ENCODE data around the gene IL23A. TPM values are rescaled to one million over a fixed set of nuclear protein-coding genes. Genes with fewer than 3 reads are reported as not detected.
A peak's percentile ranks its signal among the peaks of the same experiment; 100 is the strongest.

IL23A gene
- polyA plus RNA-seq, 4 donors: 0.57 to 0.92 TPM; not detected in 2

DNA sequence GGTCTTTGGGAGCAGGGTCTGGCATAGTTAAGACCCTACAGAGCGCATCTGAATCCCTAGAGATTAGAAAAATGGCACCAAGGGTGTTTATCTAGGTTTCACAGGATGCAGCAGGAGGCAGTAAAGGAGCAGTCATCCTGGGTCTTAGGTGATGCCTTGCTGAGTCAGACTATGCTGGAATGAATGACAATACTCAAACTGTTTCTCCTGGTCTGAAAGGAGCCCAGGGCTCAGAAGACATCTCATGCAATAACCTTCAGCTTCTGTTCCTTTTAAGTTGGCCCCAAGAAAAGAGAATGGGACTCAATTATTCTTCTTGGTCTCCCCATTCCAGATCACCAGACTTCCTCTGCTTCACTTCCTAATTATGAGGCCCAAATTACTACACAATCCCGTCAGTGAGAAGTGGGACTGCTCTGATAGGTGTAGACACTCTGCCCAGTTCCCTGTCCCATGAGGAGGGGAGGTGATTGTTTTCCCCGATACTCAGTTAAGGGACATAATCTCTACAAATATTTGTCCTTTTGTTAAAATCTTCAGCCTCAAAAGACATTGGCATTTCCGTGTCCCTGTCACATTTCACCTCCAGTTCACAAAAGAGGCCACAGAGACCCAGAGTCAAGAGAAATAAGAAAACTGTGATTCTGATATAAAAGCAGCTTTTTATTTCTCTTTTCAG lies 38.8 kb downstream of the IL23A start:
- Histone ChIP-seq H3K27me3 (ENCODE audit: control insufficient read depth in 3 of 3, insufficient read depth in 3 of 3, low read length in 3 of 3) (no peaks in the 10 kb centered on the region), H3K36me3 (ENCODE audit: control insufficient read depth in 3 of 3, insufficient read depth in 2 of 3, low read depth in 1 of 3, low read length in 3 of 3) (no peaks in the 10 kb centered on the region), H3K4me1 (ENCODE audit: control insufficient read depth in 3 of 3, insufficient read depth in 2 of 3, low read depth in 1 of 3, low read length in 2 of 3) (peaks cover 0 to 9% (median 0%) of the 10 kb centered on the region in 3 donors), H3K9me3 (ENCODE audit: control insufficient read depth in 2 of 2, insufficient read depth in 1 of 2, low read depth in 1 of 2, low read length in 1 of 2) (no peaks in the 10 kb centered on the region), H3K27ac (ENCODE audit: low read depth in 1 of 3, low read length in 2 of 3) (no peak overlapping the region), H3K4me3 (ENCODE audit: low read depth in 1 of 3, low read length in 3 of 3) (no peak overlapping the region)
- no peak for FAIRE-seq
- DNase-seq: peak in 1 of 2 donors; percentile 32
- 72 to 79% (median 76%) methylated on average over 4 of the region's 4 CpGs for WGBS, 3 donors

DNA sequence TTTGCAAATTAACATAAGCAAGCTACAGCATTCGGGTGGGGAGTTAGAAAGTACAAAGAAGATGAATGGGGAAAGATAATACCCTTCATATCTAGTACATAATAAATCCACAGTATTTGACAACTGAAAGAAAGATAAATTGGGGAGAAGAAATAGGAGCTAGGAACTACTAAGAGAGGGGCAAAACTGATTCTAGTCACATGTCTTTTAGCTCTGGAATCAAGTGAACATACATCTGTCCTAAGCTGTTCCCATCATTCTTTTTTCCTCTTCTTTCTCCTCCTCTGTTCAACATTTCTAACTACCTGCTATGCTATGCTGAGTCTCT lies 39.3 kb downstream of the IL23A start:
- Histone ChIP-seq H3K27me3 (ENCODE audit: control insufficient read depth in 3 of 3, insufficient read depth in 3 of 3, low read length in 3 of 3) (no peaks in the 10 kb centered on the region), H3K4me1 (ENCODE audit: control insufficient read depth in 3 of 3, insufficient read depth in 2 of 3, low read depth in 1 of 3, low read length in 2 of 3) (peaks cover 0 to 9% (median 0%) of the 10 kb centered on the region in 3 donors), H3K4me3 (ENCODE audit: low read depth in 1 of 3, low read length in 3 of 3) (no peak overlapping the region), H3K9me3 (ENCODE audit: control insufficient read depth in 2 of 2, insufficient read depth in 1 of 2, low read depth in 1 of 2, low read length in 1 of 2) (no peaks in the 10 kb centered on the region), H3K27ac (ENCODE audit: low read depth in 1 of 3, low read length in 2 of 3) (no peak overlapping the region), H3K36me3 (ENCODE audit: control insufficient read depth in 3 of 3, insufficient read depth in 2 of 3, low read depth in 1 of 3, low read length in 3 of 3) (no peaks in the 10 kb centered on the region)
- FAIRE-seq (no peak), DNase-seq (no peak)
- 19 to 41% (median 38%) methylated on average over 1 of the region's 1 CpG for WGBS, 3 donors

DNA sequence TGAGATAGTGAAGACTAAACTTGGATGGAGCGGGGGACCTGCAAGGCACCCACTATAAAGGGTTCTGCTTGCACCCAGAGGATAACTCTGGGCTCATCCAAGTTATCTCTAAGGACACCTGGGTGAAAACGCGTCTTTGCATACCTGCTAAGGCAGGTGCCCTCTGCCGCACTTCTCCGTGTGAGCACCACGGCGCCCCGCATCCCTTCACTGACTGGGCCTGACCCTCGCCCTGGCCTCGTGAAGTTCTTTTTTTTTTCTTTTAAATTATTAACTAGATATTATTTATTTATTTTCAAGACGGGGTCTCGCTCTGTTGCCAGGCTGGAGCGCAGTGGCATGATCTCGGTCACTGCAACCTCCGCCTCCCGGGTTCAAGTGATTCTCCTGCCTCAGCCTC lies 43.9 kb downstream of the IL23A start:
- no peak for FAIRE-seq
- 84 to 91% (median 85%) methylated on average over 16 of the region's 16 CpGs for WGBS, 3 donors
- H3K27ac ChIP-seq (ENCODE audit: low read depth in 1 of 3, low read length in 2 of 3): no peak overlapping the region

DNA sequence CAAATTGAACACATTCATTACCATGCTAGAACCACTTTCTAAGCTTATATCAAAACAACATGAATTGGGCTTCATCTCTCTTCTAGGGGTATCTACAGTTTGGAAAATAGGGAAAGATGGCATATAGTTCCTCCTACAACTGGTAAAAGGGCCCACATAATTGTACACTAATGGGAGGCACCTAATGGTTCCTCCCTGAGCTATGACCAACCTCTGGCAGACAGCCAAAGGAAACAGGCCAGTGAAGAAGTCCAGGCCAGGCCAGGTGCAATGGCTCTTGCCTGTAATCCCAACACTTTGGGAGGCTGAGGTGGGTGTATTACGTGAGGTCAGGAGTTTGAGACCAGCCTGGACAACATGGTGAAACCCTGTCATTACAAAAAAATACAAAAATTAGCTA lies 47.2 kb downstream of the IL23A start:
- WGBS, 3 donors: 90 to 97% (median 96%) methylated on average over 1 of the region's 1 CpG
- FAIRE-seq: no peak

More for the DNA sequence above, 43.9 kb downstream of the IL23A start:
- Histone ChIP-seq H3K9me3 (ENCODE audit: control insufficient read depth in 2 of 2, insufficient read depth in 1 of 2, low read depth in 1 of 2, low read length in 1 of 2) (no peaks in the 10 kb centered on the region), H3K4me1 (ENCODE audit: control insufficient read depth in 3 of 3, insufficient read depth in 2 of 3, low read depth in 1 of 3, low read length in 2 of 3) (no peaks in the 10 kb centered on the region), H3K4me3 (ENCODE audit: low read depth in 1 of 3, low read length in 3 of 3) (no peak overlapping the region), H3K36me3 (ENCODE audit: control insufficient read depth in 3 of 3, insufficient read depth in 2 of 3, low read depth in 1 of 3, low read length in 3 of 3) (no peaks in the 10 kb centered on the region), H3K27me3 (ENCODE audit: control insufficient read depth in 3 of 3, insufficient read depth in 3 of 3, low read length in 3 of 3) (peaks cover 0 to 3% (median 0%) of the 10 kb centered on the region in 3 donors)
- no peak for DNase-seq

DNA sequence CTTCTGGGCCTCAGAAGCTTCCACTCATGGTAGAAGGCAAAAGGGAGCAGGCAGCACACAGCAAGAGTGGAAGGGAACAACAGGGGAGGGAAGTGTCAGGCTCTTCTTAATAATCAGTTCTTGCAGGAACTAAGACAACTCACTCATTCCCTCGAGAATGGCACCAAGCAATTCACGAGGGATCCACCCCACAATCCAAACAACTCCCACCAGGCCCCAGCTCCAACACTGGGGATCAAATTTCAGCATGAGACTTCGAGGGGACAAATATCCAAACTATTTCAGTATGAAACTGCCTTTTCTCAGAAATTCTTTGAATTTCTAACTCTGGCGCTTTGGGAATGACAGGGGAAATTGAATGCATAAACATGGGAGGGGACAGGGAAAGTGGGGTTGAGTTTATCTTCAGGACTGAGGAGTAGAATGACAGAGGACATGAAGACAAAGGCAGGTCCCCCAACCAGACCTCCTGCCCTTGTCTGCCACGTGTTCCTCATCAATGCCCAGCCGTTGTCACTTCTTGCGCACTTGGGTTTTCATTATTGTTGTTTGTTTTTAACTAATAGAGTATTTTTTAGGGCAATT lies 48.6 kb downstream of the IL23A start:
- H3K4me3 ChIP-seq (ENCODE audit: low read depth in 1 of 3, low read length in 3 of 3): no peak overlapping the region
- FAIRE-seq: no peak
- no peak for DNase-seq
- H3K9me3 ChIP-seq (ENCODE audit: control insufficient read depth in 2 of 2, insufficient read depth in 1 of 2, low read depth in 1 of 2, low read length in 1 of 2): peaks cover 0 to 2% of the 10 kb centered on the region in 2 donors
- peaks cover 0 to 13% (median 0%) of the 10 kb centered on the region in 3 donors for H3K4me1 ChIP-seq (ENCODE audit: control insufficient read depth in 3 of 3, insufficient read depth in 2 of 3, low read depth in 1 of 3, low read length in 2 of 3)
- no peaks in the 10 kb centered on the region for H3K36me3 ChIP-seq (ENCODE audit: control insufficient read depth in 3 of 3, insufficient read depth in 2 of 3, low read depth in 1 of 3, low read length in 3 of 3)
- 54 to 72% (median 72%) methylated on average over 7 of the region's 7 CpGs for WGBS, 3 donors
- peaks cover 0 to 3% (median 0%) of the 10 kb centered on the region in 3 donors for H3K27me3 ChIP-seq (ENCODE audit: control insufficient read depth in 3 of 3, insufficient read depth in 3 of 3, low read length in 3 of 3)
- no peak overlapping the region for H3K27ac ChIP-seq (ENCODE audit: low read depth in 1 of 3, low read length in 2 of 3)

More for the DNA sequence above, 47.2 kb downstream of the IL23A start:
- Histone ChIP-seq H3K4me1 (ENCODE audit: control insufficient read depth in 3 of 3, insufficient read depth in 2 of 3, low read depth in 1 of 3, low read length in 2 of 3) (peaks cover 0 to 13% (median 0%) of the 10 kb centered on the region in 3 donors), H3K36me3 (ENCODE audit: control insufficient read depth in 3 of 3, insufficient read depth in 2 of 3, low read depth in 1 of 3, low read length in 3 of 3) (no peaks in the 10 kb centered on the region), H3K4me3 (ENCODE audit: low read depth in 1 of 3, low read length in 3 of 3) (no peak overlapping the region), H3K27me3 (ENCODE audit: control insufficient read depth in 3 of 3, insufficient read depth in 3 of 3, low read length in 3 of 3) (peaks cover 0 to 3% (median 0%) of the 10 kb centered on the region in 3 donors), H3K9me3 (ENCODE audit: control insufficient read depth in 2 of 2, insufficient read depth in 1 of 2, low read depth in 1 of 2, low read length in 1 of 2) (no peaks in the 10 kb centered on the region), H3K27ac (ENCODE audit: low read depth in 1 of 3, low read length in 2 of 3) (no peak overlapping the region)
- peak; percentile 47 to 56 for DNase-seq

DNA sequence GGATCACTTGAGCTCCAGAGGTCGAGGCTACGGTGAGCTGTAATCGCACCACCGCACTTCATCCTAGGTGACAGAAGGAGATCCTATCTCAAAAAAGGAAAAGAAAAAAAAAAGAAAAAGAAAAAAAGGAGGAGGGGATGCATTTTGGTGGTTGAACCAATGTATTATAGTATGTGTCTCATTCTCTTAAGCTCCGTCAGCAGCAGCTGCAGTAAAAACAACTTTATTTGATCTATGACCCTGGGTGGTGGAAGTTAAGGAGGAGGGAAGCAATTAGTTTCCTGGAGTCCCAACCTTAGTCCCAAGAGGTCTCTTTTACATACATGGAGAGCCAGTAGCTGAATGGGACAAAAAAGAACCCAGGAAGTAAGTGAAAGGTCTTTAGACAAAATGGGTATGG lies 50.7 kb downstream of the IL23A start:
- Histone ChIP-seq H3K36me3 (ENCODE audit: control insufficient read depth in 3 of 3, insufficient read depth in 2 of 3, low read depth in 1 of 3, low read length in 3 of 3) (no peaks in the 10 kb centered on the region), H3K9me3 (ENCODE audit: control insufficient read depth in 2 of 2, insufficient read depth in 1 of 2, low read depth in 1 of 2, low read length in 1 of 2) (peaks cover 0 to 6% of the 10 kb centered on the region in 2 donors), H3K4me1 (ENCODE audit: control insufficient read depth in 3 of 3, insufficient read depth in 2 of 3, low read depth in 1 of 3, low read length in 2 of 3) (peaks cover 0 to 13% (median 0%) of the 10 kb centered on the region in 3 donors), H3K27ac (ENCODE audit: low read depth in 1 of 3, low read length in 2 of 3) (peak overlapping the region in 1 of 3 donors; percentile 68), H3K27me3 (ENCODE audit: control insufficient read depth in 3 of 3, insufficient read depth in 3 of 3, low read length in 3 of 3) (no peaks in the 10 kb centered on the region), H3K4me3 (ENCODE audit: low read depth in 1 of 3, low read length in 3 of 3) (no peak overlapping the region)
- FAIRE-seq: no peak
- 20 to 64% (median 45%) methylated on average over 5 of the region's 5 CpGs for WGBS, 3 donors
- peak; percentile 54 to 70 for DNase-seq

Other genes starting within 250 kb of the IL23A start
- gene PA2G4, start 234.3 kb upstream of the IL23A start, polyA plus RNA-seq: 100 to 1,000 TPM in 2 of 4 donors, 10 to 100 TPM in 2; 63.7 to 156 (median 93.2) TPM
- gene RPL41, start 222.3 kb upstream of the IL23A start, polyA plus RNA-seq: 1,000 to 10,000 TPM; 3,267 to 7,277 (median 5,942) TPM
- gene ZC3H10, start 220.6 kb upstream of the IL23A start, polyA plus RNA-seq: 1 to 10 TPM; 1.1 to 4.0 (median 2.1) TPM
- 10 to 100 TPM in 2 of 4 donors, 1 to 10 TPM in 2; 2.7 to 51.8 (median 23.7) TPM for gene ESYT1, start 210.6 kb upstream of the IL23A start, polyA plus RNA-seq
- gene MYL6B, start 186.3 kb upstream of the IL23A start, polyA plus RNA-seq: 10 to 100 TPM; 24.8 to 49.7 (median 29.9) TPM
- 1,000 to 10,000 TPM; 1,147 to 4,316 (median 2,966) TPM for gene MYL6, start 180.5 kb upstream of the IL23A start, polyA plus RNA-seq
- 10 to 100 TPM; 18.6 to 67.5 (median 25.7) TPM for gene SMARCC2, start 149.4 kb upstream of the IL23A start, polyA plus RNA-seq
- 10 to 100 TPM; 11.4 to 31.2 (median 18.3) TPM for gene RNF41, start 117.0 kb upstream of the IL23A start, polyA plus RNA-seq
- 10 to 100 TPM; 28.7 to 47.4 (median 34.5) TPM for gene NABP2, start 114.5 kb upstream of the IL23A start, polyA plus RNA-seq
- gene SLC39A5, start 108.8 kb upstream of the IL23A start, polyA plus RNA-seq: 100 to 1,000 TPM; 178 to 689 (median 367) TPM
- gene ANKRD52, start 80.5 kb upstream of the IL23A start, polyA plus RNA-seq: 10 to 100 TPM in 2 of 4 donors, 1 to 10 TPM in 2; 5.1 to 23.9 (median 10.3) TPM
- gene COQ10A, start 71.9 kb upstream of the IL23A start, polyA plus RNA-seq: 10 to 100 TPM in 2 of 4 donors, 1 to 10 TPM in 2; 5.4 to 10.5 (median 8.0) TPM
- gene CS, start 38.6 kb upstream of the IL23A start, polyA plus RNA-seq: 100 to 1,000 TPM in 3 of 4 donors, 10 to 100 TPM in 1; 94.6 to 138 (median 117) TPM
- 100 to 1,000 TPM in 3 of 4 donors, 10 to 100 TPM in 1; 80.0 to 195 (median 134) TPM for gene CNPY2, start 22.9 kb upstream of the IL23A start, polyA plus RNA-seq
- 10 to 100 TPM; 20.8 to 84.2 (median 31.1) TPM for gene PAN2, start 4.9 kb upstream of the IL23A start, polyA plus RNA-seq
- 100 to 1,000 TPM in 1 of 4 donors, 10 to 100 TPM in 3; 28.9 to 120 (median 42.7) TPM for gene STAT2, start 21.2 kb downstream of the IL23A start, polyA plus RNA-seq
- under 1 TPM in 1 of 4 donors, not detected in 3; 0.19 TPM for gene APOF, start 24.0 kb downstream of the IL23A start, polyA plus RNA-seq
- 10 to 100 TPM in 2 of 4 donors, 1 to 10 TPM in 2; 3.2 to 21.6 (median 8.6) TPM for gene TIMELESS, start 110.5 kb downstream of the IL23A start, polyA plus RNA-seq
- gene MIP, start 115.8 kb downstream of the IL23A start, polyA plus RNA-seq: under 1 TPM in 2 of 4 donors, not detected in 2; 0.06 to 0.07 TPM
- gene SPRYD4, start 129.7 kb downstream of the IL23A start, polyA plus RNA-seq: 1 to 10 TPM; 1.4 to 4.7 (median 2.6) TPM
- 1 to 10 TPM in 2 of 4 donors, under 1 TPM in 2; 0.54 to 2.1 (median 0.87) TPM for gene GLS2, start 149.3 kb downstream of the IL23A start, polyA plus RNA-seq
- 10 to 100 TPM in 1 of 4 donors, 1 to 10 TPM in 3; 2.0 to 23.4 (median 5.8) TPM for gene RBMS2, start 182.9 kb downstream of the IL23A start, polyA plus RNA-seq

All from small intestine (tissue), 7 donors.